WTC11 (cell line): ENCODE measurements around the gene ZBTB21. TPM values are rescaled to one million over a fixed set of nuclear protein-coding genes. Genes with fewer than 3 reads are reported as not detected.

ENCODE experiments used
- ATAC-seq: fragments of 200-7000 bp; cut with Tn5 transposase; 2 replicates; pipeline ENCODE4 v1.10.0; 2021; ENCODE audit warnings: mild to moderate bottlenecking, moderate library complexity
- CTCF ChIA-PET: fragments of 300-600 bp; sonication (Branson Sonifier 250); formaldehyde crosslinking; loops from one replicate; lab custom pipeline; 2021; ENCODE audit warnings: antibody characterized with exemption; lab: Charles Lee
- POLR2A ChIA-PET: fragments of 350-600 bp; sonication (Branson Sonifier 250); formaldehyde crosslinking; loops from one replicate; lab custom pipeline; 2021; ENCODE audit warnings: antibody characterized with exemption; lab: Charles Lee
- DNase-seq: peaks from one replicate; pipeline ENCODE4 v3.0.0; 2021; ENCODE audit warnings: low spot score
- H3K27ac Mint-ChIP-seq: 2 replicates; pipeline ENCODE4 v1.8.0; 2021; ENCODE audit warnings: mixed read lengths
- H3K27me3 Mint-ChIP-seq: 2 replicates; pipeline ENCODE4 v1.8.0; 2021; ENCODE audit warnings: low read depth, mild to moderate bottlenecking, moderate library complexity, mixed read lengths
- H3K36me3 Mint-ChIP-seq: 2 replicates; pipeline ENCODE4 v1.8.0; 2021; ENCODE audit warnings: mixed read lengths
- H3K4me1 Mint-ChIP-seq: 2 replicates; pipeline ENCODE4 v1.8.0; 2022; ENCODE audit warnings: mixed read lengths
- H3K4me3 Mint-ChIP-seq: 2 replicates; pipeline ENCODE4 v1.8.0; 2021; ENCODE audit warnings: mild to moderate bottlenecking, moderate library complexity, mixed read lengths
- H3K9me3 Mint-ChIP-seq: 2 replicates; pipeline ENCODE4 v1.8.0; 2021; ENCODE audit warnings: mixed read lengths
- CREM ChIP-seq: sonication (generic); formaldehyde crosslinking; IDR thresholded peaks from 2 replicates; pipeline ENCODE4 v1.8.1; 2022; ENCODE audit warnings: mild to moderate bottlenecking, missing genetic modification reagents, moderate library complexity
- ELF4 ChIP-seq: sonication (generic); formaldehyde crosslinking; IDR thresholded peaks from 2 replicates; pipeline ENCODE4 v1.8.1; 2022; ENCODE audit warnings: low read depth, mild to moderate bottlenecking, moderate library complexity, missing genetic modification reagents
- EMX1 ChIP-seq: fragments of 250-450 bp; sonication (Bioruptor Pico); IDR thresholded peaks from 2 replicates; pipeline ENCODE4 v1.8.0; 2021; ENCODE audit warnings: mild to moderate bottlenecking
- ESRRA ChIP-seq: sonication (generic); formaldehyde crosslinking; IDR thresholded peaks from 2 replicates; pipeline ENCODE4 v1.8.1; 2022; ENCODE audit warnings: mild to moderate bottlenecking, missing genetic modification reagents, borderline replicate concordance
- FOXP1 ChIP-seq: sonication (generic); formaldehyde crosslinking; IDR thresholded peaks from 2 replicates; pipeline ENCODE4 v1.8.0; 2022; ENCODE audit warnings: missing genetic modification reagents, mild to moderate bottlenecking, moderate library complexity, borderline replicate concordance
- IRF2 ChIP-seq: sonication (generic); formaldehyde crosslinking; IDR thresholded peaks from 2 replicates; pipeline ENCODE4 v1.8.0; 2022; ENCODE audit warnings: low read depth, missing genetic modification reagents, borderline replicate concordance
- NFATC4 ChIP-seq: fragments of 250-450 bp; sonication (Bioruptor Pico); IDR thresholded peaks from 2 replicates; pipeline ENCODE4 v1.9.0; 2021; ENCODE audit warnings: mild to moderate bottlenecking
- SP1 ChIP-seq: sonication (generic); formaldehyde crosslinking; conservative IDR thresholded peaks from 2 replicates; pipeline ENCODE4 v1.8.1; 2022; ENCODE audit warnings: missing genetic modification reagents
- total RNA-seq: library from RNA; stranded (reverse); gene quantifications from 3 replicates; pipeline ENCODE4 v1.2.3, GENCODE V29; 2021
- TF ChIP-seq, protein P1 (sequence below): fragments of 250-450 bp; sonication (Bioruptor Pico); IDR thresholded peaks from 2 replicates; pipeline ENCODE4 v1.9.0; 2021; ENCODE audit warnings: mild to moderate bottlenecking
- TF ChIP-seq, protein P2 (sequence below): sonication (generic); formaldehyde crosslinking; IDR thresholded peaks from 2 replicates; pipeline ENCODE4 v1.8.0; 2022; ENCODE audit warnings: mild to moderate bottlenecking, missing genetic modification reagents
- TF ChIP-seq, protein P3 (sequence below): sonication (generic); formaldehyde crosslinking; IDR thresholded peaks from 2 replicates; pipeline ENCODE4 v1.8.0; 2022; ENCODE audit warnings: mild to moderate bottlenecking, missing genetic modification reagents
- TF ChIP-seq, protein P4 (sequence below): sonication (generic); formaldehyde crosslinking; IDR thresholded peaks from 2 replicates; pipeline ENCODE4 v1.8.0; 2022; ENCODE audit warnings: missing genetic modification reagents
- TF ChIP-seq, protein P5 (sequence below): sonication (generic); formaldehyde crosslinking; IDR thresholded peaks from 2 replicates; pipeline ENCODE4 v1.8.1; 2023; ENCODE audit warnings: mild to moderate bottlenecking, missing genetic modification reagents, moderate library complexity
- TF ChIP-seq, protein P6 (sequence below): sonication (generic); formaldehyde crosslinking; IDR thresholded peaks from 2 replicates; pipeline ENCODE4 v1.8.0; 2023; ENCODE audit warnings: mild to moderate bottlenecking, missing genetic modification reagents
- TF ChIP-seq, protein P7 (sequence below): sonication (generic); formaldehyde crosslinking; IDR thresholded peaks from 2 replicates; pipeline ENCODE4 v1.8.0; 2023; ENCODE audit warnings: missing genetic modification reagents

The ZBTB21 gene
- total RNA-seq, 1 experiment from 2014 or later, result 13.8 TPM

DNA sequence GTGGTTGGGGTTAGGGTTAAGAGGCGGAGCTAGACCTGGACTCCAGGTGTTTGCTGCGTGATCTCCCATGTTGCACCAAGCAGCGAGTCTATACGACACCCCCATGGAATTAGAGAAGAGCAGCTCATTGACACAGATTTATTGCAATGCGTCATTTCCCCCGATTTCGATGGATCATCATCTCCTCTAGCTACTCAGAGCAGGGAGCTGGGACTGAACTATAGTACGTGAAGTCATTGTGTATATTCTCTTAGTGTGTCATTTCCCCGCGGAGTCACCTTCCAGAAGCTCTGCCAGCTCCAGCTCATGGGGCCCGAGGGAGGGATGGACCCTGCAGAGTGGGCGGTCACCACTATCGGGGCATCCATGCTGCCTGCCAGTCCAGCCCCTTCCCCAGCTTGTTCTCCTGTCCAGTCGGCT lies 48.9 kb downstream of the ZBTB21 start:
- no peaks in the 10 kb centered on the region for H3K27me3 Mint-ChIP-seq
- H3K4me1 Mint-ChIP-seq, result peaks cover 18% of the 10 kb centered on the region
- ChIA-PET CTCF (interaction anchor here (1.0 to 2.7 kb wide), 7 partner anchors 10 to 349 kb away, joined by 3 to 10 read pairs (median 4); no protein-coding TSS in a partner anchor), POLR2A (no interaction called here)
- no peak for TF ChIP-seq EMX1
- TF ChIP-seq SP1 (CRISPR knock-in tag), result no peak
- TF ChIP-seq, protein P1, sequence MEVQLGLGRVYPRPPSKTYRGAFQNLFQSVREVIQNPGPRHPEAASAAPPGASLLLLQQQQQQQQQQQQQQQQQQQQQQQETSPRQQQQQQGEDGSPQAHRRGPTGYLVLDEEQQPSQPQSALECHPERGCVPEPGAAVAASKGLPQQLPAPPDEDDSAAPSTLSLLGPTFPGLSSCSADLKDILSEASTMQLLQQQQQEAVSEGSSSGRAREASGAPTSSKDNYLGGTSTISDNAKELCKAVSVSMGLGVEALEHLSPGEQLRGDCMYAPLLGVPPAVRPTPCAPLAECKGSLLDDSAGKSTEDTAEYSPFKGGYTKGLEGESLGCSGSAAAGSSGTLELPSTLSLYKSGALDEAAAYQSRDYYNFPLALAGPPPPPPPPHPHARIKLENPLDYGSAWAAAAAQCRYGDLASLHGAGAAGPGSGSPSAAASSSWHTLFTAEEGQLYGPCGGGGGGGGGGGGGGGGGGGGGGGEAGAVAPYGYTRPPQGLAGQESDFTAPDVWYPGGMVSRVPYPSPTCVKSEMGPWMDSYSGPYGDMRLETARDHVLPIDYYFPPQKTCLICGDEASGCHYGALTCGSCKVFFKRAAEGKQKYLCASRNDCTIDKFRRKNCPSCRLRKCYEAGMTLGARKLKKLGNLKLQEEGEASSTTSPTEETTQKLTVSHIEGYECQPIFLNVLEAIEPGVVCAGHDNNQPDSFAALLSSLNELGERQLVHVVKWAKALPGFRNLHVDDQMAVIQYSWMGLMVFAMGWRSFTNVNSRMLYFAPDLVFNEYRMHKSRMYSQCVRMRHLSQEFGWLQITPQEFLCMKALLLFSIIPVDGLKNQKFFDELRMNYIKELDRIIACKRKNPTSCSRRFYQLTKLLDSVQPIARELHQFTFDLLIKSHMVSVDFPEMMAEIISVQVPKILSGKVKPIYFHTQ (CRISPR knock-in tag), result no peak
- no peak for TF ChIP-seq CREM (CRISPR knock-in tag)
- TF ChIP-seq, protein P2, sequence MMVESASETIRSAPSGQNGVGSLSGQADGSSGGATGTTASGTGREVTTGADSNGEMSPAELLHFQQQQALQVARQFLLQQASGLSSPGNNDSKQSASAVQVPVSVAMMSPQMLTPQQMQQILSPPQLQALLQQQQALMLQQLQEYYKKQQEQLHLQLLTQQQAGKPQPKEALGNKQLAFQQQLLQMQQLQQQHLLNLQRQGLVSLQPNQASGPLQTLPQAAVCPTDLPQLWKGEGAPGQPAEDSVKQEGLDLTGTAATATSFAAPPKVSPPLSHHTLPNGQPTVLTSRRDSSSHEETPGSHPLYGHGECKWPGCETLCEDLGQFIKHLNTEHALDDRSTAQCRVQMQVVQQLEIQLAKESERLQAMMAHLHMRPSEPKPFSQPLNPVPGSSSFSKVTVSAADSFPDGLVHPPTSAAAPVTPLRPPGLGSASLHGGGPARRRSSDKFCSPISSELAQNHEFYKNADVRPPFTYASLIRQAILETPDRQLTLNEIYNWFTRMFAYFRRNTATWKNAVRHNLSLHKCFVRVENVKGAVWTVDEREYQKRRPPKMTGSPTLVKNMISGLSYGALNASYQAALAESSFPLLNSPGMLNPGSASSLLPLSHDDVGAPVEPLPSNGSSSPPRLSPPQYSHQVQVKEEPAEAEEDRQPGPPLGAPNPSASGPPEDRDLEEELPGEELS (CRISPR knock-in tag), result no peak
- TF ChIP-seq NFATC4 (CRISPR knock-in tag), result no peak
- TF ChIP-seq ELF4 (CRISPR knock-in tag), result no peak
- TF ChIP-seq FOXP1 (CRISPR knock-in tag), result no peak
- TF ChIP-seq, protein P3, sequence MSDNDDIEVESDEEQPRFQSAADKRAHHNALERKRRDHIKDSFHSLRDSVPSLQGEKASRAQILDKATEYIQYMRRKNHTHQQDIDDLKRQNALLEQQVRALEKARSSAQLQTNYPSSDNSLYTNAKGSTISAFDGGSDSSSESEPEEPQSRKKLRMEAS, result no peak
- no peak for TF ChIP-seq IRF2 (CRISPR knock-in tag)
- TF ChIP-seq, protein P4, sequence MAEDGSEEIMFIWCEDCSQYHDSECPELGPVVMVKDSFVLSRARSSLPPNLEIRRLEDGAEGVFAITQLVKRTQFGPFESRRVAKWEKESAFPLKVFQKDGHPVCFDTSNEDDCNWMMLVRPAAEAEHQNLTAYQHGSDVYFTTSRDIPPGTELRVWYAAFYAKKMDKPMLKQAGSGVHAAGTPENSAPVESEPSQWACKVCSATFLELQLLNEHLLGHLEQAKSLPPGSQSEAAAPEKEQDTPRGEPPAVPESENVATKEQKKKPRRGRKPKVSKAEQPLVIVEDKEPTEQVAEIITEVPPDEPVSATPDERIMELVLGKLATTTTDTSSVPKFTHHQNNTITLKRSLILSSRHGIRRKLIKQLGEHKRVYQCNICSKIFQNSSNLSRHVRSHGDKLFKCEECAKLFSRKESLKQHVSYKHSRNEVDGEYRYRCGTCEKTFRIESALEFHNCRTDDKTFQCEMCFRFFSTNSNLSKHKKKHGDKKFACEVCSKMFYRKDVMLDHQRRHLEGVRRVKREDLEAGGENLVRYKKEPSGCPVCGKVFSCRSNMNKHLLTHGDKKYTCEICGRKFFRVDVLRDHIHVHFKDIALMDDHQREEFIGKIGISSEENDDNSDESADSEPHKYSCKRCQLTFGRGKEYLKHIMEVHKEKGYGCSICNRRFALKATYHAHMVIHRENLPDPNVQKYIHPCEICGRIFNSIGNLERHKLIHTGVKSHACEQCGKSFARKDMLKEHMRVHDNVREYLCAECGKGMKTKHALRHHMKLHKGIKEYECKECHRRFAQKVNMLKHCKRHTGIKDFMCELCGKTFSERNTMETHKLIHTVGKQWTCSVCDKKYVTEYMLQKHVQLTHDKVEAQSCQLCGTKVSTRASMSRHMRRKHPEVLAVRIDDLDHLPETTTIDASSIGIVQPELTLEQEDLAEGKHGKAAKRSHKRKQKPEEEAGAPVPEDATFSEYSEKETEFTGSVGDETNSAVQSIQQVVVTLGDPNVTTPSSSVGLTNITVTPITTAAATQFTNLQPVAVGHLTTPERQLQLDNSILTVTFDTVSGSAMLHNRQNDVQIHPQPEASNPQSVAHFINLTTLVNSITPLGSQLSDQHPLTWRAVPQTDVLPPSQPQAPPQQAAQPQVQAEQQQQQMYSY (CRISPR knock-in tag), result no peak
- TF ChIP-seq, protein P5, sequence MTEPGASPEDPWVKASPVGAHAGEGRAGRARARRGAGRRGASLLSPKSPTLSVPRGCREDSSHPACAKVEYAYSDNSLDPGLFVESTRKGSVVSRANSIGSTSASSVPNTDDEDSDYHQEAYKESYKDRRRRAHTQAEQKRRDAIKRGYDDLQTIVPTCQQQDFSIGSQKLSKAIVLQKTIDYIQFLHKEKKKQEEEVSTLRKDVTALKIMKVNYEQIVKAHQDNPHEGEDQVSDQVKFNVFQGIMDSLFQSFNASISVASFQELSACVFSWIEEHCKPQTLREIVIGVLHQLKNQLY (CRISPR knock-in tag), result no peak
- TF ChIP-seq ESRRA (CRISPR knock-in tag), result no peak
- TF ChIP-seq, protein P6, sequence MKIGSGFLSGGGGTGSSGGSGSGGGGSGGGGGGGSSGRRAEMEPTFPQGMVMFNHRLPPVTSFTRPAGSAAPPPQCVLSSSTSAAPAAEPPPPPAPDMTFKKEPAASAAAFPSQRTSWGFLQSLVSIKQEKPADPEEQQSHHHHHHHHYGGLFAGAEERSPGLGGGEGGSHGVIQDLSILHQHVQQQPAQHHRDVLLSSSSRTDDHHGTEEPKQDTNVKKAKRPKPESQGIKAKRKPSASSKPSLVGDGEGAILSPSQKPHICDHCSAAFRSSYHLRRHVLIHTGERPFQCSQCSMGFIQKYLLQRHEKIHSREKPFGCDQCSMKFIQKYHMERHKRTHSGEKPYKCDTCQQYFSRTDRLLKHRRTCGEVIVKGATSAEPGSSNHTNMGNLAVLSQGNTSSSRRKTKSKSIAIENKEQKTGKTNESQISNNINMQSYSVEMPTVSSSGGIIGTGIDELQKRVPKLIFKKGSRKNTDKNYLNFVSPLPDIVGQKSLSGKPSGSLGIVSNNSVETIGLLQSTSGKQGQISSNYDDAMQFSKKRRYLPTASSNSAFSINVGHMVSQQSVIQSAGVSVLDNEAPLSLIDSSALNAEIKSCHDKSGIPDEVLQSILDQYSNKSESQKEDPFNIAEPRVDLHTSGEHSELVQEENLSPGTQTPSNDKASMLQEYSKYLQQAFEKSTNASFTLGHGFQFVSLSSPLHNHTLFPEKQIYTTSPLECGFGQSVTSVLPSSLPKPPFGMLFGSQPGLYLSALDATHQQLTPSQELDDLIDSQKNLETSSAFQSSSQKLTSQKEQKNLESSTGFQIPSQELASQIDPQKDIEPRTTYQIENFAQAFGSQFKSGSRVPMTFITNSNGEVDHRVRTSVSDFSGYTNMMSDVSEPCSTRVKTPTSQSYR (CRISPR knock-in tag), result no peak
- TF ChIP-seq, protein P7, sequence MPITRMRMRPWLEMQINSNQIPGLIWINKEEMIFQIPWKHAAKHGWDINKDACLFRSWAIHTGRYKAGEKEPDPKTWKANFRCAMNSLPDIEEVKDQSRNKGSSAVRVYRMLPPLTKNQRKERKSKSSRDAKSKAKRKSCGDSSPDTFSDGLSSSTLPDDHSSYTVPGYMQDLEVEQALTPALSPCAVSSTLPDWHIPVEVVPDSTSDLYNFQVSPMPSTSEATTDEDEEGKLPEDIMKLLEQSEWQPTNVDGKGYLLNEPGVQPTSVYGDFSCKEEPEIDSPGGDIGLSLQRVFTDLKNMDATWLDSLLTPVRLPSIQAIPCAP (CRISPR knock-in tag), result no peak
- H3K27ac Mint-ChIP-seq, result no peak overlapping the region
- ATAC-seq (no peak), DNase-seq (no peak)
- no peaks in the 10 kb centered on the region for H3K9me3 Mint-ChIP-seq
- no peaks in the 10 kb centered on the region for H3K36me3 Mint-ChIP-seq
- no peak overlapping the region for H3K4me3 Mint-ChIP-seq
